ENCODE measurements around the gene ASNSD1.
A peak's percentile ranks its signal among the peaks of the same experiment; 100 is the strongest.

ASNSD1 gene

GRCh38 chr2:189625636-189626035 is 35.6 kb upstream of the ASNSD1 start:
- no peaks in the 10 kb centered on the region for H3K4me1 ChIP-seq (ENCODE audit: control insufficient read depth in 2 of 2, insufficient read depth in 1 of 2, low read depth in 1 of 2, low read length in 2 of 2)
- H2AFZ ChIP-seq (ENCODE audit: low read length) = no peak overlapping the region
- no peaks in the 10 kb centered on the region for H3K27me3 ChIP-seq (ENCODE audit: control insufficient read depth in 3 of 3, insufficient read depth in 3 of 3, low read depth in 1 of 3, low read length in 3 of 3)
- H2BK120ac ChIP-seq (ENCODE audit: low read depth, low read length) = no peak overlapping the region
- H3K14ac ChIP-seq (ENCODE audit: low read length) = no peak overlapping the region
- DNase-seq (ENCODE audit: low spot score) = no peak
- H2BK15ac ChIP-seq (ENCODE audit: low read length) = no peak overlapping the region
- no peak overlapping the region for H3K4ac ChIP-seq (ENCODE audit: low read length)
- no peak overlapping the region for H3K9ac ChIP-seq (ENCODE audit: low read depth, low read length, poor library complexity)
- H3K18ac ChIP-seq (ENCODE audit: low read length) = no peak overlapping the region
- no peak overlapping the region for H4K91ac ChIP-seq (ENCODE audit: low read depth, low read length, poor library complexity)
- H3K36me3 ChIP-seq (replicated peaks in 1 of 2; ENCODE audit: control insufficient read depth in 2 of 2, insufficient read depth in 2 of 2, low read length in 2 of 2) = no peaks in the 10 kb centered on the region
- no peak overlapping the region for H4K8ac ChIP-seq (ENCODE audit: low read depth, low read length)
- H2BK12ac ChIP-seq (ENCODE audit: low read length) = no peak overlapping the region
- no peak overlapping the region for H3K23ac ChIP-seq (ENCODE audit: low read depth, low read length, poor library complexity)
- H3K9me3 ChIP-seq (replicated peaks in 1 of 2; ENCODE audit: control insufficient read depth in 2 of 2, insufficient read depth in 1 of 2, low read depth in 1 of 2, low read length in 2 of 2) = no peaks in the 10 kb centered on the region
- H3K79me1 ChIP-seq (ENCODE audit: low read depth, low read length) = no peaks in the 10 kb centered on the region
- no peak overlapping the region for H3K4me2 ChIP-seq (ENCODE audit: insufficient read depth, low read length, poor library complexity, severe bottlenecking)
- H3K4me3 ChIP-seq (ENCODE audit: low read length in 2 of 2) = no peak overlapping the region
- H3K27ac ChIP-seq (replicated peaks; ENCODE audit: low read length) = no peak overlapping the region
- no peak overlapping the region for H2AK5ac ChIP-seq (ENCODE audit: low read depth, low read length)
- WGBS, 2 donors (ENCODE audit: extremely low coverage in 2 of 2, insufficient read length in 2 of 2, insufficient replicate concordance in 1 of 2) = no CpG with 5 or more reads among the region's 2 CpGs
- H2BK5ac ChIP-seq (ENCODE audit: low read length) = no peak overlapping the region

DNA sequence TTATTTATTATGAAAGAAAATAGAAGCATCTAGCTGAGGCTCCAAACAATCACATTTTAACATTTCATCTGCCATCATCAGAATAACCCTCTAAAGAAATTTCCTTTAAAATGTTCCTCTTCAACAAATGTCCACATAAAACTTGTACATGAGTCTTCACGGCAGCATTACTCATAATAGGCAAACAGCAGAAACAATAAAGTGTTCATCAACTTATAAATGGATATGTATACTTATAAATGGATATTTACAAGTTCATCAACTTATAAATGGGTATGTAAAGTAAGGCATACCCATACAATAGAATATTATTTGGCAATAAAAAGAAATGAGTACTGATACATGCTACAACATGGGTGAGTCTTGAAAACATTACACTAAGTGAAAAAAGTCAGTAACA is 33.5 kb upstream of the ASNSD1 start:
- no CpG with 5 or more reads among the region's 1 CpG for WGBS, 2 donors (ENCODE audit: extremely low coverage in 2 of 2, insufficient read length in 2 of 2, insufficient replicate concordance in 1 of 2)
- no peak overlapping the region for H3K23ac ChIP-seq (ENCODE audit: low read depth, low read length, poor library complexity)
- H3K36me3 ChIP-seq (replicated peaks in 1 of 2; ENCODE audit: control insufficient read depth in 2 of 2, insufficient read depth in 2 of 2, low read length in 2 of 2) = no peaks in the 10 kb centered on the region
- no peaks in the 10 kb centered on the region for H3K27me3 ChIP-seq (ENCODE audit: control insufficient read depth in 3 of 3, insufficient read depth in 3 of 3, low read depth in 1 of 3, low read length in 3 of 3)
- no peak overlapping the region for H2BK15ac ChIP-seq (ENCODE audit: low read length)
- H3K4ac ChIP-seq (ENCODE audit: low read length) = no peak overlapping the region
- no peaks in the 10 kb centered on the region for H3K79me1 ChIP-seq (ENCODE audit: low read depth, low read length)
- no peaks in the 10 kb centered on the region for H3K4me1 ChIP-seq (ENCODE audit: control insufficient read depth in 2 of 2, insufficient read depth in 1 of 2, low read depth in 1 of 2, low read length in 2 of 2)
- no peak overlapping the region for H3K9ac ChIP-seq (ENCODE audit: low read depth, low read length, poor library complexity)
- no peak overlapping the region for H3K4me2 ChIP-seq (ENCODE audit: insufficient read depth, low read length, poor library complexity, severe bottlenecking)
- no peak overlapping the region for H3K27ac ChIP-seq (replicated peaks; ENCODE audit: low read length)
- H4K91ac ChIP-seq (ENCODE audit: low read depth, low read length, poor library complexity) = no peak overlapping the region
- H2BK120ac ChIP-seq (ENCODE audit: low read depth, low read length) = no peak overlapping the region
- H2BK5ac ChIP-seq (ENCODE audit: low read length) = no peak overlapping the region
- no peak overlapping the region for H3K18ac ChIP-seq (ENCODE audit: low read length)
- no peak overlapping the region for H2AK5ac ChIP-seq (ENCODE audit: low read depth, low read length)
- no peak overlapping the region for H2BK12ac ChIP-seq (ENCODE audit: low read length)
- H4K8ac ChIP-seq (ENCODE audit: low read depth, low read length) = no peak overlapping the region
- no peak overlapping the region for H3K4me3 ChIP-seq (ENCODE audit: low read length in 2 of 2)
- H3K14ac ChIP-seq (ENCODE audit: low read length) = no peak overlapping the region
- no peak overlapping the region for H2AFZ ChIP-seq (ENCODE audit: low read length)
- H3K9me3 ChIP-seq (replicated peaks in 1 of 2; ENCODE audit: control insufficient read depth in 2 of 2, insufficient read depth in 1 of 2, low read depth in 1 of 2, low read length in 2 of 2) = no peaks in the 10 kb centered on the region
- DNase-seq (ENCODE audit: low spot score) = no peak

DNA sequence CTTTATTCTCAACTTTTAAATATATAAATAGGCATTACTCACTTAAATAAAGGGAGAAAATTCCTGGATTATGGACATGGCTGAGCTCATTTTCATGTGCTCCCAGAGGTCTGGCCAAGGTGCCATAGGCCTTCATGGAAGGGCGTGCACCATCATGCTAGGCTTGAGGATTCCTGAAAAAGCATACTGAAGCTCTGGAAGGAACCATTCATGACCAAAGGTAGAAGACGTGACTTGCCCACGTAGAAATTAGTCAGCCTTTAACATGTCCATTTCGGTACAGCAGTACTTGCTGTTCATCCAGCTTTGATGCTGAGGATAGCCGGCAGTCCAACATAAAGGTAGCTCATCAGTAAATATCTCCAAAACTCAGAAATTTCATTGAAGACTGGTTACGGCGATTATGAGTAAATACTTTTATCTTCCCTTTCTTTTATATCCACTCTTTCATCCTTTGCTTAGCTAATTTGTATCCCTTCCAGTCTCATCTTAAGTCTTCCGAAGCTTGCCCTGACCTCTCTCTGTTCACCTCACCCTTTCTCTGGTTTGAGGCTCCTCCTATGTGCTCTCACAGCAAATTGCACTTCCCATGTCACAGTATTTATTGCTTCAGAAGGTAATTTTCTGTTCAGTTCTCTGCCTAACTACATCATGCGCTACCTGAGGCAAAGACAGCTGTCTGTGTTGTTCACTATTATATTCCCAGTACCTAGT is 32.3 kb upstream of the ASNSD1 start:
- no peak overlapping the region for H3K23ac ChIP-seq (ENCODE audit: low read depth, low read length, poor library complexity)
- no peak overlapping the region for H3K9ac ChIP-seq (ENCODE audit: low read depth, low read length, poor library complexity)
- no peak overlapping the region for H2BK15ac ChIP-seq (ENCODE audit: low read length)
- no CpG with 5 or more reads among the region's 9 CpGs for WGBS, 2 donors (ENCODE audit: extremely low coverage in 2 of 2, insufficient read length in 2 of 2, insufficient replicate concordance in 1 of 2)
- H3K4me2 ChIP-seq (ENCODE audit: insufficient read depth, low read length, poor library complexity, severe bottlenecking) = no peak overlapping the region
- no peak overlapping the region for H2AFZ ChIP-seq (ENCODE audit: low read length)
- no peak overlapping the region for H3K27ac ChIP-seq (replicated peaks; ENCODE audit: low read length)
- H2AK5ac ChIP-seq (ENCODE audit: low read depth, low read length) = no peak overlapping the region
- no peak overlapping the region for H2BK12ac ChIP-seq (ENCODE audit: low read length)
- H3K4ac ChIP-seq (ENCODE audit: low read length) = no peak overlapping the region
- H2BK5ac ChIP-seq (ENCODE audit: low read length) = no peak overlapping the region
- H3K4me1 ChIP-seq (ENCODE audit: control insufficient read depth in 2 of 2, insufficient read depth in 1 of 2, low read depth in 1 of 2, low read length in 2 of 2) = no peaks in the 10 kb centered on the region
- no peaks in the 10 kb centered on the region for H3K79me1 ChIP-seq (ENCODE audit: low read depth, low read length)
- no peaks in the 10 kb centered on the region for H3K9me3 ChIP-seq (replicated peaks in 1 of 2; ENCODE audit: control insufficient read depth in 2 of 2, insufficient read depth in 1 of 2, low read depth in 1 of 2, low read length in 2 of 2)
- H3K18ac ChIP-seq (ENCODE audit: low read length) = no peak overlapping the region
- H3K4me3 ChIP-seq (ENCODE audit: low read length in 2 of 2) = no peak overlapping the region
- no peaks in the 10 kb centered on the region for H3K36me3 ChIP-seq (replicated peaks in 1 of 2; ENCODE audit: control insufficient read depth in 2 of 2, insufficient read depth in 2 of 2, low read length in 2 of 2)
- no peak overlapping the region for H4K8ac ChIP-seq (ENCODE audit: low read depth, low read length)
- H2BK120ac ChIP-seq (ENCODE audit: low read depth, low read length) = no peak overlapping the region
- no peaks in the 10 kb centered on the region for H3K27me3 ChIP-seq (ENCODE audit: control insufficient read depth in 3 of 3, insufficient read depth in 3 of 3, low read depth in 1 of 3, low read length in 3 of 3)
- H3K14ac ChIP-seq (ENCODE audit: low read length) = no peak overlapping the region
- H4K91ac ChIP-seq (ENCODE audit: low read depth, low read length, poor library complexity) = no peak overlapping the region
- DNase-seq (ENCODE audit: low spot score) = no peak

GRCh38 chr2:189629531-189630453 is 31.5 kb upstream of the ASNSD1 start:
- Histone ChIP-seq H3K4me1 (ENCODE audit: control insufficient read depth in 2 of 2, insufficient read depth in 1 of 2, low read depth in 1 of 2, low read length in 2 of 2) (no peaks in the 10 kb centered on the region), H3K4me3 (ENCODE audit: low read length in 2 of 2) (no peak overlapping the region), H4K8ac (ENCODE audit: low read depth, low read length) (no peak overlapping the region), H3K9ac (ENCODE audit: low read depth, low read length, poor library complexity) (no peak overlapping the region), H2BK15ac (ENCODE audit: low read length) (no peak overlapping the region), H3K79me1 (ENCODE audit: low read depth, low read length) (no peaks in the 10 kb centered on the region), H3K23ac (ENCODE audit: low read depth, low read length, poor library complexity) (no peak overlapping the region), H2AK5ac (ENCODE audit: low read depth, low read length) (no peak overlapping the region), H4K91ac (ENCODE audit: low read depth, low read length, poor library complexity) (no peak overlapping the region), H3K4ac (ENCODE audit: low read length) (no peak overlapping the region), H3K36me3 (replicated peaks in 1 of 2; ENCODE audit: control insufficient read depth in 2 of 2, insufficient read depth in 2 of 2, low read length in 2 of 2) (no peaks in the 10 kb centered on the region), H3K14ac (ENCODE audit: low read length) (no peak overlapping the region), H2BK5ac (ENCODE audit: low read length) (no peak overlapping the region), H3K27me3 (ENCODE audit: control insufficient read depth in 3 of 3, insufficient read depth in 3 of 3, low read depth in 1 of 3, low read length in 3 of 3) (no peaks in the 10 kb centered on the region), H2AFZ (ENCODE audit: low read length) (peak overlapping the region; percentile 5), H2BK120ac (ENCODE audit: low read depth, low read length) (no peak overlapping the region), H3K4me2 (ENCODE audit: insufficient read depth, low read length, poor library complexity, severe bottlenecking) (no peak overlapping the region), H2BK12ac (ENCODE audit: low read length) (no peak overlapping the region), H3K27ac (replicated peaks; ENCODE audit: low read length) (no peak overlapping the region), H3K9me3 (replicated peaks in 1 of 2; ENCODE audit: control insufficient read depth in 2 of 2, insufficient read depth in 1 of 2, low read depth in 1 of 2, low read length in 2 of 2) (no peaks in the 10 kb centered on the region), H3K18ac (ENCODE audit: low read length) (no peak overlapping the region)
- no peak for DNase-seq (ENCODE audit: low spot score)
- no CpG with 5 or more reads among the region's 10 CpGs for whole genome bisulfite sequencing, 2 donors (ENCODE audit: extremely low coverage in 2 of 2, insufficient read length in 2 of 2, insufficient replicate concordance in 1 of 2)
